WTC11 (cell line): Measurements from ENCODE around the gene GSDMA. TPM values are rescaled to one million over a fixed set of nuclear protein-coding genes. Genes with fewer than 3 reads are reported as not detected.

Source experiments
- ATAC-seq: fragments of 200-7000 bp; cut with Tn5 transposase; 2 replicates; pipeline ENCODE4 v1.10.0; 2021; ENCODE audit warnings: mild to moderate bottlenecking, moderate library complexity
- CTCF ChIA-PET: fragments of 300-600 bp; sonication (Branson Sonifier 250); formaldehyde crosslinking; loops from one replicate; lab custom pipeline; 2021; ENCODE audit warnings: antibody characterized with exemption; lab: Charles Lee
- POLR2A ChIA-PET: fragments of 350-600 bp; sonication (Branson Sonifier 250); formaldehyde crosslinking; loops from one replicate; lab custom pipeline; 2021; ENCODE audit warnings: antibody characterized with exemption; lab: Charles Lee
- DNase-seq: peaks from one replicate; pipeline ENCODE4 v3.0.0; 2021; ENCODE audit warnings: low spot score
- H3K27ac Mint-ChIP-seq: 2 replicates; pipeline ENCODE4 v1.8.0; 2021; ENCODE audit warnings: mixed read lengths
- H3K27me3 Mint-ChIP-seq: 2 replicates; pipeline ENCODE4 v1.8.0; 2021; ENCODE audit warnings: low read depth, mild to moderate bottlenecking, moderate library complexity, mixed read lengths
- H3K36me3 Mint-ChIP-seq: 2 replicates; pipeline ENCODE4 v1.8.0; 2021; ENCODE audit warnings: mixed read lengths
- H3K4me1 Mint-ChIP-seq: 2 replicates; pipeline ENCODE4 v1.8.0; 2022; ENCODE audit warnings: mixed read lengths
- H3K4me3 Mint-ChIP-seq: 2 replicates; pipeline ENCODE4 v1.8.0; 2021; ENCODE audit warnings: mild to moderate bottlenecking, moderate library complexity, mixed read lengths
- H3K9me3 Mint-ChIP-seq: 2 replicates; pipeline ENCODE4 v1.8.0; 2021; ENCODE audit warnings: mixed read lengths
- AR ChIP-seq: fragments of 250-450 bp; sonication (Bioruptor Pico); IDR thresholded peaks from 2 replicates; pipeline ENCODE4 v1.9.0; 2021; ENCODE audit warnings: mild to moderate bottlenecking
- ELF4 ChIP-seq: sonication (generic); formaldehyde crosslinking; IDR thresholded peaks from 2 replicates; pipeline ENCODE4 v1.8.1; 2022; ENCODE audit warnings: low read depth, mild to moderate bottlenecking, moderate library complexity, missing genetic modification reagents
- FOXK1 ChIP-seq: sonication (generic); formaldehyde crosslinking; IDR thresholded peaks from 2 replicates; pipeline ENCODE4 v1.8.0; 2022; ENCODE audit warnings: mild to moderate bottlenecking, moderate library complexity, missing genetic modification reagents
- GABPB1 ChIP-seq: sonication (generic); formaldehyde crosslinking; IDR thresholded peaks from 2 replicates; pipeline ENCODE4 v1.8.1; 2023; ENCODE audit warnings: mild to moderate bottlenecking, missing genetic modification reagents
- JAZF1 ChIP-seq: fragments of 250-450 bp; sonication (Bioruptor Pico); IDR thresholded peaks from 2 replicates; pipeline ENCODE4 v1.9.0; 2021; ENCODE audit warnings: moderate library complexity, mild to moderate bottlenecking, inconsistent platforms
- NFATC4 ChIP-seq: fragments of 250-450 bp; sonication (Bioruptor Pico); IDR thresholded peaks from 2 replicates; pipeline ENCODE4 v1.9.0; 2021; ENCODE audit warnings: mild to moderate bottlenecking
- OVOL2 ChIP-seq: fragments of 250-450 bp; sonication (Bioruptor Pico); IDR thresholded peaks from 2 replicates; pipeline ENCODE4 v1.9.0; 2021; ENCODE audit warnings: mild to moderate bottlenecking, borderline replicate concordance
- PREB ChIP-seq: sonication (generic); formaldehyde crosslinking; IDR thresholded peaks from 2 replicates; pipeline ENCODE4 v1.8.1; 2022; ENCODE audit warnings: mild to moderate bottlenecking, missing genetic modification reagents, moderate library complexity, borderline replicate concordance
- STAT6 ChIP-seq: sonication (generic); formaldehyde crosslinking; conservative IDR thresholded peaks from 2 replicates; pipeline ENCODE4 v1.8.1; 2023; ENCODE audit warnings: mild to moderate bottlenecking, low read depth, missing genetic modification reagents, moderate library complexity
- ZMAT4 ChIP-seq: fragments of 250-450 bp; sonication (Bioruptor Pico); IDR thresholded peaks from 2 replicates; pipeline ENCODE4 v1.9.0; 2021; ENCODE audit warnings: mild to moderate bottlenecking
- ZNF416 ChIP-seq: fragments of 250-450 bp; sonication (Bioruptor Pico); IDR thresholded peaks from 2 replicates; pipeline ENCODE4 v1.9.0; 2021; ENCODE audit warnings: mild to moderate bottlenecking, inconsistent platforms
- ZNF512 ChIP-seq: sonication (generic); formaldehyde crosslinking; IDR thresholded peaks from 2 replicates; pipeline ENCODE4 v1.8.1; 2022; ENCODE audit warnings: missing genetic modification reagents, borderline replicate concordance
- total RNA-seq: library from RNA; stranded (reverse); gene quantifications from 3 replicates; pipeline ENCODE4 v1.2.3, GENCODE V29; 2021

The GSDMA gene
- total RNA-seq, 1 experiment from 2014 or later: not detected

GRCh38 chr17:39916918-39917317 is 45.9 kb upstream of the GSDMA start (continued):
- TF ChIP-seq PREB (CRISPR knock-in tag) (no peak), GABPB1 (no peak), ELF4 (no peak), JAZF1 (CRISPR knock-in tag) (no peak)

- Mint-ChIP-seq H3K36me3 (peaks cover 20% of the 10 kb centered on the region), H3K27me3 (no peaks in the 10 kb centered on the region), H3K4me3 (no peak overlapping the region), H3K9me3 (no peaks in the 10 kb centered on the region), H3K4me1 (peaks cover 4% of the 10 kb centered on the region), H3K27ac (no peak overlapping the region)
- TF ChIP-seq NFATC4 (CRISPR knock-in tag): no peak
- TF ChIP-seq OVOL2 (CRISPR knock-in tag): no peak
- ChIA-PET POLR2A (no interaction called here), CTCF (interaction anchor here (0.6 kb wide), 1 partner anchor 167 kb away, joined by 4 read pairs; no protein-coding TSS in a partner anchor)
- ATAC-seq (no peak), DNase-seq (no peak)
Measured at GRCh38 chr17:39919087-39919683, 43.6 kb upstream of the GSDMA start.

- ChIA-PET CTCF (no interaction called here), POLR2A (no interaction called here)
Measured at GRCh38 chr17:39920218-39921210, 42.3 kb upstream of the GSDMA start.

More at GRCh38 chr17:39920218-39921210, 42.3 kb upstream of the GSDMA start:
- Mint-ChIP-seq H3K9me3 (no peaks in the 10 kb centered on the region), H3K27me3 (no peaks in the 10 kb centered on the region), H3K4me3 (no peak overlapping the region)
- TF ChIP-seq FOXK1 (CRISPR knock-in tag) (no peak), STAT6 (no peak), ZMAT4 (no peak), AR (CRISPR knock-in tag) (no peak), ZNF416 (CRISPR knock-in tag) (no peak), ZNF512 (CRISPR knock-in tag) (no peak)
- TF ChIP-seq, all 79 proteins: peak for 0
- Mint-ChIP-seq H3K4me1 (peaks cover 17% of the 10 kb centered on the region), H3K36me3 (peaks cover 20% of the 10 kb centered on the region), H3K27ac (no peak overlapping the region)
- DNase-seq: no peak
- no peak for ATAC-seq
